GM18867 (cell line): ENCODE results near the gene OR2AT4.
"Not testable (repeated sequence)": the region's sequence is repeated elsewhere in the genome, so short reads cannot be mapped to it uniquely, and the experiment has no call there.

Experiments used
- ATAC-seq: cut with Tn5 transposase; IDR thresholded peaks from one replicate; pipeline ENCODE4 v1.9.1; 2021; ENCODE audit warnings: mild to moderate bottlenecking, moderate library complexity; ENCODE audit not compliant: unreplicated experiment

The OR2AT4 gene

DNA sequence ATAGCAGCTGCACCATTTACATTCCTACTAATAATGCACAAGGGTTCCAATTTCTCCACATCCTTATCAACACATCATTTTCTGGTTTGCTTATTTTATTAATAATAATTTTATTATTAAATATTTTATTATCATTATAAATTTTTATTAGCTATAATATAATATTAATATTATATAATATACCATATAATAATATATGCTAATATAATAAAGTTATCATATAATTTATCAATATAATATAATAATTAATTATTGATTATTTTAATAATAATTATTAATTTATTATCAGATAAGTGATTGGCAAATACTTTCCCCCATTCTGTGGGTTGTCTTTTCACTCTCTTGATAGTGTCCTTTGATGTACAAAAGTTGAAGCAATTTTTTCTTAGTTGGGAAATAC lies 27.7 kb downstream of the OR2AT4 start:
- no peak for ATAC-seq

DNA sequence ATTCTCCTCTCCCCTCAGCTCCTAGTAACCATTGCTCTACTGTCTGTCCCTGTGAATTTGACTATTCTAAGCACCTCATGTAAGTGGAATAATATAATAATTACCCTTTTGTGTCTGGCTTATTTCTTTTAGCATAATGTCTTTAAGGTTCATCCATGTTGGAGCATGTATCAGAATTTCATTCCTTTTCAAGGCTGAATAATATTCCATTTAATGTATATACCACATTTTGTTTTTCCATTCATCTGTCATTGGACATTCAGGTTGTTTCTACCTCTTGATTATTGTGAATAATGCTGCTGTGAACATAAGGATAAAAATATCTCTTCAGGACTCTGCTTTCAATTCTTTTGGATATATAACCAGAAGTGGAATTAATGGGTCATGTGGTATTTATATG lies 28.1 kb downstream of the OR2AT4 start:
- ATAC-seq, result no peak

DNA sequence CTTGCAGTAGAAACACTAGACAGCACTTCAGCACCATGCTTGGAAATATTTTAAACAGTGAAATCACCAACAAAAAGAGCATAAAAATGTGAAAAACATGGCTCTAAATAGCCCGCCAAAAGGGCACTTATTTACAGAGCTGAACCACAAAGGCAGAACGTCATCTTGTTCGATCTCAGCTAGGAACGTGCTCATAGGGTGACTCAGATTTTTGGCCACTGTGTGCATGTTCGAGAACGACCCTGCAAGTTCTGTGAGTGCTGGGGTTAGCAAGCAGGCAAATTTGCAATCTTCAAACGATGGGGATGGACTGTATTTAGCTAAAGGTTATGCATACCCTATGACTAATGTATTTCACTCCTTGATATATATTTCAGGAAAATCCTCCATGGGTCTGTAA lies 30.6 kb downstream of the OR2AT4 start:
- no peak for ATAC-seq

DNA sequence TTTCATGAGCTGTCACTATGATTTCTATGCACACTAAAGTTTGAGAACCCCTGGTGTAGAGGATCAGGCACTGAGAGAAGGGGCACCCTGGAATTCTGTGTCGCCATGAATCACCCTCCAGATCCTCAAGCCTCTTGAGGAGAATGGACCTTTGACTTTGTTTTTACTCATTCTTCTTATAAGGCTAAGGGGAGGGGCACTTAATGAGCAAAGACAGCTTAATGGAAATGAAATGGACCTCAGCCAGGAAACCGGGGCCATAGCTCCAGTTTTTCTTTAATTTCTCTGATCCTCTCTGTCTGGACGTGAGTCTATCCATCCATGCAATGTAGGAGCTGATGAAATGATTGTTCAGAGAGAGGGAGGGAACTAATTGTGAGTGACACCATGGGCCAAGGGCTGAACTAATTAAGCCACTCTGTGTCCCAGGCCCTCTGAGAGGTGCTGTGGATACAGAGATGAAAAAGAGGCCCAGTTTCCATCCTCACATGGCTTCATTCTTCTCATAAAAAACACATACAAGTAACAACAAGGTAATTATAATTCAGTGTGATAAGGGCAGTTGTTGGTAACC lies 32.8 kb downstream of the OR2AT4 start:
- no peak for ATAC-seq

DNA sequence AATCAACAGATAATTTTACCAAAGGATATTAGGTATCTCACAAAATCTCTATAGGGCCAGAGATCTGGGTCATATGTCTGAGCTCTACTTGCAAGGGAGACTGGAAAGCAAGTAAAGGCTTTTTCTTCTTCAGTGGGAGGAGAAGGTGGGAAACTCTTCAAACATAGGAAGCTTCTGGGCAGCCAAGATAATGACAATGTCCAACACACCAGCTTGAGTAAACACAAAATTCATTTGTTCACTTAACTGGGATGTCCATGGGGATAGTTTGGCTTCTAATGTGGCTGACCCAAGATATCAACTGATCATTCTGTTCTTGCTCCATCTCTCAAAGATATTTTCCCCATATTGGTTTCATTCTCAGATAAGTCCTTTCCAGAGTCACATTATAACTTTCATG lies 37.4 kb downstream of the OR2AT4 start:
- no peak for ATAC-seq

DNA sequence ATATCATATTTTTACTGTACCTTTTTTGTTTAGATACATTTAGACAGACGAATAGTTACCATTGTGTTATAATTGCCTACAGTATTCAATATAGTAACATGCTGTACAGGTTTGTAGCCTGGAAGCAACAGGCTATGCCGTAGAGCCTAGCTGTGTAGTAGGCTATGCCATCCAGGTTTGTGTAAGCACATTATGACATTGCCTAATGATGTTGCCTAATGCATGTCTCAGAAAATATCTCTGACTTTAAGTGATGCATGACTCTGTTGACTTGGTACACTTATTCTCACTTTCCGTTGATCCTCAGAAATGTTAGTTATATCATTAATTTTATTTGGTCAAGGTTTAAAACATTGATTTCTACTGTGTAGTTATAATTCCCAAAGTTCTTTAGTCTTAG lies 39.9 kb downstream of the OR2AT4 start:
- no peak for ATAC-seq

DNA sequence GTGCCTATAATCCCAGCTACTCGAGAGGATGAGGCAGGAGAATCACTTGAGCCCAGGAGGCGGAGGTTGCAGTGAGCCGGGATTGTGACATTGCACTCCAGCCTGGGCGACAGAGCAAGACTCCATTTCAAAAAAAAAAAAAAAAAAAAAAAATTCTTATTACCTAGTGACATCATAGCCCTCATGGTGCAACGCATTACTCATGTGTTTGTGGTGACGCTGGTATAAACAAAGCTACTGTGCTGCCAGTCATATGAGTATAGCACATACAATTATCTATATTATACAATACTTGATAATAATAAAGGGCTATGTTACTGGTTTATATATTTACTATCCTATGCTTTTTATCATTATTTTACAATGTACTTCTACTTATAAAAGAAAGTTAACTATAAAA lies 41.2 kb downstream of the OR2AT4 start:
- ATAC-seq, result no peak

DNA sequence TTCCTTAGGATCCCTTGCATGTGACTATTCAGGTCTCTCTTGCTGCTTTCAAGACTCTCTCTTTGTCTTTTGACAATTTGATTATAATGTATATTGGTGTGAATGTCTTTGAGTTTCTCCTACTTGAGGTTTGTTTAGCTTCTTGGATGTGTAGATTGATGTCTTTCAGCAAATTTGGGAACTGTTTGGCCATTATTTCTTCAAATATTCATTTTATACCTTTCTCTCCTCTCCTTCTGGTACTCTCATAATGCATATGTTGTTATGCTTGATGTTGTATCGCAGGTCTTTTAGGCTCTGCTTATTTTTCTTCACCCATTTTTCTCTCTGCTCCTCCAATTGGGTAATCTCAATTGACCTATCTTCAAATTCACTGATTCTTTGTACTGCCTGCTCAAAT lies 44.2 kb downstream of the OR2AT4 start:
- no peak for ATAC-seq

DNA sequence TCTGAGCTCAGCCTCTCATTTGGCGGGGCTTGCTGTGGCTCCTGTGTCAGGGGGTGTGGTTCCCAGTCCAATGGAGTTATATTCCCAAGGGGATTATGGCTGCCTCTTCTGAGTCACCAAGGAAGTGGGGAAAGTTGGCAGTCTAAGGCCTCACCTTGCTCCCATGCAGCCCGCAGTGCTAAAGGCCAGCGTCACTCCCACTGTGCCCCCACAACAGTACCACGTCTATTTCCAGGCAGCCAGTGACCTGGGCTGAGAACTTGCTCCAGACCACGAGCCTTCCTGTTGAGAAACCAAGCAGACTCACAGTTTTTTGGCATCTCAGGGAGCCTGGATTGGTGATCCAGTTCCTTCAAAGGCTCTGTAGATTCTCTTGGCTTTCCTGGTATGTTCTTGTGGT lies 45.6 kb downstream of the OR2AT4 start:
- ATAC-seq, result no peak

DNA sequence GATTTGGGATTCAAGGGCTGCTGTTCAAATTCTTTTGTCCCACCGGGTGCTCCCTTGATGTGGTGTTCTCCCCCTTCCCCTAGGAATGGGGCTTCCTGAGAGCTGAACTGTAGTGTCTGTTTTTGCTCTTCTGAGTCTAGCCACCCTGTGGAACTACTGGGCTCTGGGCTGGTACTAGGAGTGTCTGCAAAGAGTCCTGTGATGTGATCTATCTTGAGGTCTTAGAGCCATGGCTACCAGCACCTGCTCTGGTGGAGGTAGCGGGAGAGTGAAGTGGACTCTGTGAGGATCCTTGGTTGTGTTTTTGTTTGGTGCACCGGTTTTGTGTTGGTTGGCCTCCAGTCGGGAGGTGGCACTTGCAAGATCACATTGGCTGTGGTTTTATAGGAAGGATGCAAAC lies 46.2 kb downstream of the OR2AT4 start:
- ATAC-seq, result no peak

DNA sequence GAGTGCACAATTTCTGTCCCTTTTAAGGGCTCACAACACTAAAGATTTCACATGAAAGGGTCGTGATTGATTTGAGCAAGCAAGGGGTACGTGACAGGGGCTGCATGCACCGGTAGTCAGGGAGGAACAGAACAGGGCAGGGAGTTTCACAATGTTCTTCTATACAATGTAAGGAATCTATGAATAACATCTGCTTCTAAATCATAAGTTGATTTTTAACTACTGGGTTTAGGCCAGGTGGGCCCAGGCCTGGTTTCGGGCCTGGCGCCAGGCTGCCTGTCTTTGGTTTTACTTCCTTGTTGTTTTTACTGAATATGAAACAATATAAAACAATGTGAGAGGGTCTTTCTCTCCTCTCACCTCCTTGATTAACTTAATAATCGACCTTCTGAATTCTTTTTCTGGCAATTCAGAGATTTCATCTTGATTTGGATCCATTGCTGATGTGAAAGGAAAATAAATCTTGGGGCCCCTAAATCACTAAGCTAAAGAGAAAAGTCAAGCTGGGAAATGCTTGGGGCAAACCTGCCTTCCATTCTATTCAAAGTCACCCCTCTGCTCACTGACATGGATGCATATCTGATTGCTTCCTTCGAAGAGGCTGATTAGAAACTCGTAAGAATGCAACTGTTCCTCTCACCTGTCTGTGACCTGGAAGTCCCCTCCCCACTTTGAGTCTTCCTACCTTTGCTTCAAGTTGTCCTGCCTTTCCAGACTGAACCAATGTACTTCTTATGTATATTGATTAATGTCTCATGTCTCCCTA lies 47.0 kb downstream of the OR2AT4 start:
- not testable (repeated sequence) for ATAC-seq

DNA sequence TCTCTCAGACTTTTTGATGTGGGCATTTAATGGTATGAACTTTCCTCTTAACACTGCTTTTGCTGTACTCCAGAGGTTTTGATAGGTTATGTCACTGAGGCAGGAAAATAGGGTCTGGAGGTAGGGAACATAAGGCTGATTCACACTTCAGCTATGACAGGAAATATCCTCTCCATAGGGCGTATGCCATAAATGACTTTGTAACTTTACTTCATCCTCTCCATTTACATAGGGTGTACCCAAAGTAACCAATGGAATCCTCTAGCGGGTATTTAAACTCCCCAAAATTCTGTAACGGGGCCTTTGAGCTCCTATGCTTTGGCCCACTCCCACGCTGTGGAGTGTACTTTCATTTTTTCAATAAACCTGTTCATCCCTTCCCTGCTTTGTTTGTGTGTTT lies 49.5 kb downstream of the OR2AT4 start:
- no peak for ATAC-seq

DNA sequence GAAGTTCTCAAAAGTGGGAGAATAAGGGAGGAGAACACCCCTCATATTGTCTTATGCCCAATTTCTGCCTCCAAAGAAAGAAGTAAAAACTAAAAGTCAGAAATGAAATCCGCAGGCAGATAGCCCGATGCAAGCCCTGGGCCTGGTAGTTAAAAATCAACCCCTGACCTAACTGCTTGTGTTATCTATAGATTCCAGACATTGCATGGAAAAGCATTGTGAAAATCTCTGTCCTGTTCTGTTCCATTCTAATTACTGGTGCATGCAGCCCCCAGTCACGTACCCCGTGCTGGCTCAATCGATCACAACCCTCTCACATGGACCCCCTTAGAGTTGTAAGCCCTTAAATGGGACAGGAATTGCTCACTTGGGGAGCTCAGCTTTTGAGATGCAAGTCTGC lies 50.0 kb downstream of the OR2AT4 start:
- ATAC-seq, result not testable (repeated sequence)

DNA sequence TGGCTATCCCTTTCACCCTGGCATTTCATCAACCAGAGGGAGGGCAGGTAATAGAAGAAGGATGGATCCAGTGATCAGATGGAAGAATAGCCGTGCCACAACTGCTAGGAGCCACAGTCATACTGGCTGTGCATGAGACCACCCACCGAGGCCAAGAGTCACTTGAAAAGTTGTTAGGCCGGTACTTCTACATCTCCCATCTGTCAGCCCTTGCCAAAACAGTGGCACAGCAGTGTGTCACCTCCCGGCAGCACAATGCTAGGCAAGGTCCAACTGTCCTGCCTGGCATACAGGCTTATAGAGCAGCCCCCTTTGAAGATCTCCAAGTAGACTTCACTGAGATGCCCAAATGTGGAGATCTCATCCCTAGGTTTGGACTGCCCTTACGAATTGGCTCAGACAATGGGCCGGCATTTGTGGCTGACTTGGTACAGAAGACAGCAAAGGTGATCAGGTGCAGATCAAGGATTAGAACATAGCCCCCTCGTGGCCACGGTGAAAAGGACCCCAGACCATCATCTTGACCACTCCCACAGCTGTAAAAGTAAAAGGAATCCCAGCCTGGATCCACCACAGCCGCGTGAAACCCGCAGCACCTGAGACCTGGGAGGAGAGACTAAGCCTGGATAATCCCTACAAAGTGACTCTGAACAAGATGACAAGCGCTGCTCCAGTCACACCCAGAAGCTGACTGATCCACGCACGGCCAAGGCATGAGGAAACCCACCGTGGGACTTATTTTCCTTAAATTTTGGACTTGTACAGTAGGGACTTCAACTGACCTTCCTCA lies 52.1 kb downstream of the OR2AT4 start:
- not testable (repeated sequence) for ATAC-seq

DNA sequence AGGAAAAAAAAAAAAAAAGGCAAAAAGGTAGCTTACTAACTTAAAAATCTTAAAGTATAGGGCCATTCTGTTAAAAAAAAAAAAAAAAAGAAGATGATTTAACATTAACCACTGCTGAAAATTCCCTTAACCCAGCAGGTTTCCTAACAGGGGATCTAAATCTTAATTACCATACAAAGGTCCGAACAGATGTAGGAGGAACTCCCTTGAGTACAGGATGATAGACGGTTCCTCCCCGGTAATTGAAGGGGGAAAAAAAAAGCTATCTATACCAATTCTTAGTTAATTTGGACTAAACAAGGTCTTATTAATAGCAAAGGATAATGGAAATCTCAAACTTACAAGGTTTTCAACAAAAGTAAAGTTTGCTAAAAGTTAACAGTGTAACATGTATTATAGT lies 54.9 kb downstream of the OR2AT4 start:
- ATAC-seq, result not testable (repeated sequence)

DNA sequence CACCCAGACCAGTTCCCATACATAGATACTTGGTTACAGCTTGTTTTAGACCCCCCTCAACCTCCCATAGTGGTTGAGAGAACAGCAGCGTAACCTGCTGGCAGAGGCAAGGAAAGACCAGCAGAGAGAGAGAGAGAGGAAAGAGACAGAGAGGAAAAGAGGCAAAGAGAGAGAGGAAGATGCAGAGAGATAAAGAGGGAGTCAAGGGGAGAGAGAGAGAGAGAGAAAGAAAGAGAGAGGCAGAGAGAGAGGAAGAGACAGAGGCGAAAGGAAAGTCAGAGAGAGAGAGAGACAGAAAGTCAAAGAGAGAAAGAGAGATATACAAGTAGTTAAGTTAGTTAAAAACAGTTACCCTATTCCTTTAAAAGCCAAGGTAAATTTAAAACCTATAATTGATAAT lies 55.4 kb downstream of the OR2AT4 start:
- no peak for ATAC-seq

DNA sequence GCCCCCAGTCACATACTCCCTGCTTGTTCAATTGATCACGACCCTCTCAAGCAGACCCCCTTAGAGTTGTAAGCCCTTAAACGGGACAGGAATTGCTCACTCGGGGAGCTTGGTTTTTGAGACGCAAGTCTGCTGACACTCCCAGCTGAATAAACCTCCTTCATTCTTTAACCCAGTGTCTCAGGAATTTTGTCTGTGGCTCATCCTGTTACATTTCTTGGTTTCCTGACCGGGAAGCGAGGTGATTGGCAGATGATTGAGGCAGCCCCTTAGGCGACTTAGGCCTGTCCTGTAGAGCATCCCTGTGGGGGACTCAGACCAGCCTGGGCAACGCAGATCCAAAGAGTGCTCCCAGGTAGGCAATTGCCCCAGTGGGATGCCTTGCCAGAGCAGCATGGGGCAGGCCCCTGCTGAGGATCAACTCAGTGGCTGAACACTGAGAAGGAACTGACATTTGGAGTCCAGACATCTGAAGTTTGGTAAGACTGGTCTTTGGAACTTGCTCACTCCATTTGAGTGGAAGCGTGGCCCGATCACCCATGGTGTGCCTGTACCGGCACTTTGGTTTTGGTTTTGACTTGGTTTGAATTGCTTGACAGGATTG lies 56.4 kb downstream of the OR2AT4 start:
- no peak for ATAC-seq

DNA sequence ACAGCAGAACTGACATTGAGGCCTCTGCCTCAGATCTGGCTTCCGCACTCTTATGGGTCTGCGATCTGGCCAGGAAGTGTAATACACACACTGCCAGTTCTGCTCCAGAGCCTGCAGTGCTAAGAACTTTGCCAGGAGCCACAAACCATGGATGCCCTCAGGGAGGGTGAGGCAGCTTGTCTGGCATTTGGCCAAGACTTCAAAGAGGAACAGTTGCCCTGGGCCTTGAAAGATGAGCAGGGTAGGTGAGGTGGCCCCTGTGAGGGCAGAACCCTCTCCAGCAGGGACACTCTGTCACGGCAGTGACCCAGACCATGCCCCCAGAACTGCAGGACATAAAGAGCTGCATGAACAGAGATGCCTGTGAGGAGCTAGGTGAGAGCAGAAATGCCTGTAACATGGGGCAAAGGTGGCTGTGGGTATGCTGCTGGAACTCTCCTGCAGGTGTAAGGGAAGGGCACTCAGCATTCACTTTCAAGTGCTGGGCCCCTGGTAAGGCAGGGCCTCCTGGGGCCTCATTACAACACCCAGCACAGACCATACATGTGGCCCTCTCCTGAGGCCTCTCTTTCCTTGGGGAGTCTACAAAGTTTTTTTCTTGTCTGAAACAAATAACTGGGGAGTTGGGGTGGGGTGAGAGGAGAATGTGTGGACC lies 60.6 kb downstream of the OR2AT4 start:
- no peak for ATAC-seq

DNA sequence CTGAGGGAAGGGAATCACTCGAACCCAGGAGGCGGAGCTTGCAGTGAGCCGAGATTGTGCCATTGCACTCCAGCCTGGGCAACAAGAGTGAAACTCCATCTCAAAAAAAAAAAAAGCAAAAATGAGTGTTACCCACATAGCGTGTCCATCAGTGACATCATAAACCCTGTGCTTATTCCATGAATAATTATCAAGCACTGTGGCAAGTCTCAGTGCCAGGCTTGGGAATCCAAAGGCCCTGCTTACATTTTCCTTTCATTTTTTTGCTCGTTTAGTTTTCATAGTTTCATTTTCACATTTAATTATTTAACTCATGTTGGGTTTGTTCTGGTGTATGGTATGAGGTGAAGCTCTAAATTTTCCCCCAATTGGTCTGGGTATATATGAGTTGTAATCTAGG lies 61.4 kb downstream of the OR2AT4 start:
- ATAC-seq, result no peak

DNA sequence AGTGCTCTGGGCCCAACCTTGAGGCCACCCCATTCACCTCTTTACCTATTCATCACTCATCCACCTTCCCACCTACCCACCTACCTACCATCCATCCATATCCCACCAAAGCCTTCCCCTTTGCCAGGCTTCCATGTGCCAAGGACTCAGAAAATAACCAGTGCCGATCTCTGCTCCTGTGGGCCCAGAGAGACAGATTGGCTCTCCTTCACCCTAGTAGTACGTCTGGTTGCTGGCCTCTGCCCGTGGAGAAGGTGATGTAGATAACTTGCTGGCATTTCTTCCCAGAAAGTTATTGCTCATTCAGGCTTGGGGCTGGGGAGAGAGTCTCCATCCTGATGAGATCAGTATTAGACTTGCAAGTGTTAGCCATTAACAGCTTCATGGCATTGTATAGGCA lies 62.8 kb downstream of the OR2AT4 start:
- no peak for ATAC-seq

DNA sequence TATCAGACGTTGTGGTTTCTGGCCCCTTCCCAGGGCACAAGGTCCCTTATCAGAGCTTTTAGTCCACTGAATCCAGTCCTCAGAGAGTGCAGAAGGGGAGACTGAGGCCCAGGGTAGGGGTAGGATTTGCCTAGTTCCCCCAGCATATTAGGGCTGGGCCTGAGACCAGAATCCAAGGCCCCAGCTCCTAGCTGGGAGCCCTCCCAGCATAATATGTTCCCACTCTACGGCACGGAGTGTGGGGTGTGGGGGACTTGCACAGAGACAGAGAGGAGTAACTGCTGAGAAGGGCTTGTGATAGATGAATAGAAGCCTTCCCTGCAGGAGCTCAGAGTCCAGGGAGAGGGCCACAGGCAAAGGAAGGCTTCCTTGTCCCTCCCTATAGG lies 64.1 kb downstream of the OR2AT4 start:
- ATAC-seq, result no peak
